ENCODE results near the gene BICRAL. TPM values are rescaled to one million over a fixed set of nuclear protein-coding genes. Genes with fewer than 3 reads are reported as not detected.

Gene BICRAL
- total RNA-seq, 1 donor from 2014 or later: 9.2 TPM

- peaks cover 19% of the 10 kb centered on the region for H3K4me1 Mint-ChIP-seq (ENCODE audit: unreplicated experiment)
Observed at GRCh38 chr6:42781546-42781795, 381 bp upstream of the BICRAL start.

GRCh38 chr6:42782689-42783176, 881 bp downstream of the BICRAL start:
- Mint-ChIP-seq H3K27me3 (ENCODE audit: unreplicated experiment) (peaks cover 20% of the 10 kb centered on the region), H3K27ac (ENCODE audit: unreplicated experiment) (peak overlapping the region; percentile 99), H3K36me3 (ENCODE audit: low read depth, unreplicated experiment) (peaks cover 12% of the 10 kb centered on the region), H3K4me3 (ENCODE audit: unreplicated experiment) (peak overlapping the region; percentile 93), H3K9me3 (ENCODE audit: unreplicated experiment) (no peaks in the 10 kb centered on the region), H3K4me1 (ENCODE audit: unreplicated experiment) (peaks cover 19% of the 10 kb centered on the region)
- TF ChIP-seq CTCF (IDR thresholded peaks at IDR 0.05; ENCODE audit: unreplicated experiment): no peak
- peak; percentile 66 for DNase-seq (ENCODE audit: low spot score)

More at GRCh38 chr6:42781546-42781795, 381 bp upstream of the BICRAL start:
- Mint-ChIP-seq H3K27ac (ENCODE audit: unreplicated experiment) (peak overlapping the region; percentile 93), H3K9me3 (ENCODE audit: unreplicated experiment) (no peaks in the 10 kb centered on the region), H3K27me3 (ENCODE audit: unreplicated experiment) (peaks cover 20% of the 10 kb centered on the region), H3K36me3 (ENCODE audit: low read depth, unreplicated experiment) (peaks cover 12% of the 10 kb centered on the region), H3K4me3 (ENCODE audit: unreplicated experiment) (peak overlapping the region; percentile 87)
- DNase-seq (ENCODE audit: low spot score): no peak
- TF ChIP-seq CTCF (IDR thresholded peaks at IDR 0.05; ENCODE audit: unreplicated experiment): no peak

GRCh38 chr6:42783177-42783875, 1.5 kb downstream of the BICRAL start:
- TF ChIP-seq CTCF (IDR thresholded peaks at IDR 0.05; ENCODE audit: unreplicated experiment): no peak
- peak overlapping the region; percentile 99 for H3K27ac Mint-ChIP-seq (ENCODE audit: unreplicated experiment)
- H3K4me3 Mint-ChIP-seq (ENCODE audit: unreplicated experiment): peak overlapping the region; percentile 96

GRCh38 chr6:42783876-42784642, 2.2 kb downstream of the BICRAL start:
- DNase-seq (ENCODE audit: low spot score): no peak
- TF ChIP-seq CTCF (IDR thresholded peaks at IDR 0.05; ENCODE audit: unreplicated experiment): no peak
- Mint-ChIP-seq H3K4me3 (ENCODE audit: unreplicated experiment) (peak overlapping the region; percentile 96), H3K27me3 (ENCODE audit: unreplicated experiment) (peaks cover 20% of the 10 kb centered on the region), H3K27ac (ENCODE audit: unreplicated experiment) (peak overlapping the region; percentile 99), H3K9me3 (ENCODE audit: unreplicated experiment) (no peaks in the 10 kb centered on the region), H3K36me3 (ENCODE audit: low read depth, unreplicated experiment) (peaks cover 12% of the 10 kb centered on the region), H3K4me1 (ENCODE audit: unreplicated experiment) (peaks cover 25% of the 10 kb centered on the region)

More at GRCh38 chr6:42783177-42783875, 1.5 kb downstream of the BICRAL start:
- peak; percentile 59 for DNase-seq (ENCODE audit: low spot score)
- Mint-ChIP-seq H3K9me3 (ENCODE audit: unreplicated experiment) (no peaks in the 10 kb centered on the region), H3K4me1 (ENCODE audit: unreplicated experiment) (peaks cover 20% of the 10 kb centered on the region), H3K27me3 (ENCODE audit: unreplicated experiment) (peaks cover 20% of the 10 kb centered on the region), H3K36me3 (ENCODE audit: low read depth, unreplicated experiment) (peaks cover 12% of the 10 kb centered on the region)

All from endothelial cell (in vitro differentiated cells).